ENCODE data around the gene SNAPC1. TPM values are rescaled to one million over a fixed set of nuclear protein-coding genes. Genes with fewer than 3 reads are reported as not detected.

SNAPC1 gene
- total and polyA plus RNA-seq, 9 of the 15 experiments (the other 6 are each of a cell fraction or from before 2014, with no cell fraction given), result 3.7 to 9.0 (median 7.9) TPM

GRCh38 chr14:61813096-61813606, 50.9 kb downstream of the SNAPC1 start (continued):
- TF ChIP-seq CCAR2 (IDR thresholded peaks at IDR 0.05; ENCODE audit: low read depth, low read length), result no peak
- no peak for TF ChIP-seq ZNF717 (CRISPR knock-in tag; IDR thresholded peaks at IDR 0.05)

DNA sequence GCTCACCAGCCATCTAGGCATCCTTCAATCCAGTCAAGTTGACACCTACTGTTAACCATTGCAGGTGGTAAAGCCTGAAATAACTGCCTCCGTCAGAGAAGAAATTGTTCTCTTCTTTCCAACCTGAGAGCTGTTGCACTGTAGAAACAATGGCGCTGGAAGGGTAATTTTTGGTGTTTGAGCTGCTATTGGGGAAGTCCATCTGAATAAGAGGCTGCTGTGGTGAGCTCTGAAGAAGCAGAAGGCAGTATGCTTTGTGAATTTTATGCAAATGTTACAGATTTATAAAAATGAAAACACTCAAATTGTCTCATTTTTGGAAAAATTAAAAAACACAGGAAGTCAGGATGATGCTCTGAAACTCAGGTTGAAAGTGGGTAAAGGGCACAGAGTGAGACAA, 60.2 kb downstream of the SNAPC1 start:
- Histone ChIP-seq H3K9ac (ENCODE audit: insufficient read depth in 1 of 2, low read depth in 2 of 2, low read length in 2 of 2) (no peak overlapping the region), H3K27me3 (ENCODE audit: control insufficient read depth in 2 of 2, insufficient read depth in 2 of 2, low read length in 2 of 2) (peaks cover 3% of the 10 kb centered on the region in 2 experiments; a peak in 2 of 5 replicates), H2AFZ (ENCODE audit: low read depth, low read length) (no peak overlapping the region), H3K9me3 (replicated peaks; ENCODE audit: control insufficient read depth, insufficient read depth, low read depth, low read length) (no peaks in the 10 kb centered on the region), H3K36me3 (ENCODE audit: control insufficient read depth, insufficient read depth, low read length) (no peaks in the 10 kb centered on the region), H4K20me1 (replicated peaks; ENCODE audit: control insufficient read depth, insufficient read depth, low read length) (no peaks in the 10 kb centered on the region), H3K4me2 (ENCODE audit: insufficient read depth, low read length) (no peak overlapping the region), H3K4me1 (replicated peaks in 1 of 2; ENCODE audit: control insufficient read depth in 2 of 2, insufficient read depth in 2 of 2, low read length in 2 of 2) (no peaks in the 10 kb centered on the region), H3K27ac (ENCODE audit: extremely low read depth, low read depth, low read length) (no peak overlapping the region), H3K4me3 (no peak overlapping the region), H3K9me1 (ENCODE audit: control insufficient read depth, insufficient read depth, low read length) (no peaks in the 10 kb centered on the region), H3K79me2 (ENCODE audit: control insufficient read depth, insufficient read depth, low read length) (no peaks in the 10 kb centered on the region)
- no TSS peak for BruUV-seq (replicated peaks)
- TF ChIP-seq DACH1 (IDR thresholded peaks at IDR 0.05; ENCODE audit: partially characterized antibody) (no peak), MTA3 (IDR thresholded peaks at IDR 0.05; ENCODE audit: borderline replicate concordance) (no peak), ZNF232 (CRISPR knock-in tag; IDR thresholded peaks at IDR 0.05) (no peak), FOS (IDR thresholded peaks at IDR 0.05; ENCODE audit: extremely low read depth, insufficient read length) (no peak), ZNF584 (CRISPR knock-in tag; IDR thresholded peaks at IDR 0.05; ENCODE audit: low read depth) (no peak), LCOR (CRISPR knock-in tag; IDR thresholded peaks at IDR 0.05) (no peak), CEBPB (tag; IDR thresholded peaks at IDR 0.05) (no peak), IFI16 (CRISPR knock-in tag; IDR thresholded peaks at IDR 0.05) (no peak)
- TF ChIP-seq, protein P1, sequence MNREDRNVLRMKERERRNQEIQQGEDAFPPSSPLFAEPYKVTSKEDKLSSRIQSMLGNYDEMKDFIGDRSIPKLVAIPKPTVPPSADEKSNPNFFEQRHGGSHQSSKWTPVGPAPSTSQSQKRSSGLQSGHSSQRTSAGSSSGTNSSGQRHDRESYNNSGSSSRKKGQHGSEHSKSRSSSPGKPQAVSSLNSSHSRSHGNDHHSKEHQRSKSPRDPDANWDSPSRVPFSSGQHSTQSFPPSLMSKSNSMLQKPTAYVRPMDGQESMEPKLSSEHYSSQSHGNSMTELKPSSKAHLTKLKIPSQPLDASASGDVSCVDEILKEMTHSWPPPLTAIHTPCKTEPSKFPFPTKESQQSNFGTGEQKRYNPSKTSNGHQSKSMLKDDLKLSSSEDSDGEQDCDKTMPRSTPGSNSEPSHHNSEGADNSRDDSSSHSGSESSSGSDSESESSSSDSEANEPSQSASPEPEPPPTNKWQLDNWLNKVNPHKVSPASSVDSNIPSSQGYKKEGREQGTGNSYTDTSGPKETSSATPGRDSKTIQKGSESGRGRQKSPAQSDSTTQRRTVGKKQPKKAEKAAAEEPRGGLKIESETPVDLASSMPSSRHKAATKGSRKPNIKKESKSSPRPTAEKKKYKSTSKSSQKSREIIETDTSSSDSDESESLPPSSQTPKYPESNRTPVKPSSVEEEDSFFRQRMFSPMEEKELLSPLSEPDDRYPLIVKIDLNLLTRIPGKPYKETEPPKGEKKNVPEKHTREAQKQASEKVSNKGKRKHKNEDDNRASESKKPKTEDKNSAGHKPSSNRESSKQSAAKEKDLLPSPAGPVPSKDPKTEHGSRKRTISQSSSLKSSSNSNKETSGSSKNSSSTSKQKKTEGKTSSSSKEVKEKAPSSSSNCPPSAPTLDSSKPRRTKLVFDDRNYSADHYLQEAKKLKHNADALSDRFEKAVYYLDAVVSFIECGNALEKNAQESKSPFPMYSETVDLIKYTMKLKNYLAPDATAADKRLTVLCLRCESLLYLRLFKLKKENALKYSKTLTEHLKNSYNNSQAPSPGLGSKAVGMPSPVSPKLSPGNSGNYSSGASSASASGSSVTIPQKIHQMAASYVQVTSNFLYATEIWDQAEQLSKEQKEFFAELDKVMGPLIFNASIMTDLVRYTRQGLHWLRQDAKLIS (CRISPR knock-in tag; IDR thresholded peaks at IDR 0.05), result no peak
- TF ChIP-seq, protein P2, sequence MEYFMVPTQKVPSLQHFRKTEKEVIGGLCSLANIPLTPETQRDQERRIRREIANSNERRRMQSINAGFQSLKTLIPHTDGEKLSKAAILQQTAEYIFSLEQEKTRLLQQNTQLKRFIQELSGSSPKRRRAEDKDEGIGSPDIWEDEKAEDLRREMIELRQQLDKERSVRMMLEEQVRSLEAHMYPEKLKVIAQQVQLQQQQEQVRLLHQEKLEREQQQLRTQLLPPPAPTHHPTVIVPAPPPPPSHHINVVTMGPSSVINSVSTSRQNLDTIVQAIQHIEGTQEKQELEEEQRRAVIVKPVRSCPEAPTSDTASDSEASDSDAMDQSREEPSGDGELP (CRISPR knock-in tag; IDR thresholded peaks at IDR 0.05; ENCODE audit: borderline replicate concordance), result no peak
- WGBS (ENCODE audit: insufficient coverage, low coverage, missing lambda C conversion rate), result 6% methylated on average over 2 of the region's 2 CpGs
- ChIA-PET CTCF (ENCODE audit: low intra/inter-chr PET ratio) (no interaction called here), POLR2A (no interaction called here)
- FAIRE-seq (no peak), ATAC-seq (no peak), DNase-seq (ENCODE audit: extremely low read depth in 1 of 4, low spot score in 3 of 4) (no peak)
- in situ Hi-C loops (cut with MboI), result no loop called here
- intact Hi-C loops (cut with micrococcal nuclease), result no loop called here

Data from K562 (cell line).